ENCODE results near the gene ARVCF. TPM values are rescaled to one million over a fixed set of nuclear protein-coding genes. Genes with fewer than 3 reads are reported as not detected.

Gene ARVCF
- polyA plus RNA-seq, 3 donors, result 27.0 to 35.2 (median 29.6) TPM

Other genes with a start within 250 kb of the ARVCF start
- 1 to 10 TPM; 5.6 to 8.3 (median 7.2) TPM for gene GNB1L, start 161.9 kb downstream of the ARVCF start, polyA plus RNA-seq (ENCODE audit: insufficient read length in 3 of 3)
- gene RTL10, start 161.9 kb downstream of the ARVCF start, polyA plus RNA-seq (ENCODE audit: insufficient read length in 3 of 3), result 10 to 100 TPM; 25.0 to 28.5 (median 26.2) TPM
- 100 to 1,000 TPM; 116 to 143 (median 126) TPM for gene COMT, start 75.1 kb downstream of the ARVCF start, polyA plus RNA-seq (ENCODE audit: insufficient read length in 3 of 3)
- gene TXNRD2, start 75.0 kb downstream of the ARVCF start, polyA plus RNA-seq (ENCODE audit: insufficient read length in 3 of 3), result 10 to 100 TPM; 29.9 to 36.0 (median 30.0) TPM
- gene TANGO2, start 4.3 kb upstream of the ARVCF start, polyA plus RNA-seq (ENCODE audit: insufficient read length in 3 of 3), result 10 to 100 TPM; 10.8 to 12.3 (median 11.4) TPM
- 10 to 100 TPM; 48.3 to 60.3 (median 59.2) TPM for gene DGCR8, start 63.4 kb upstream of the ARVCF start, polyA plus RNA-seq (ENCODE audit: insufficient read length in 3 of 3)
- 100 to 1,000 TPM; 171 to 203 (median 199) TPM for gene RANBP1, start 99.3 kb upstream of the ARVCF start, polyA plus RNA-seq (ENCODE audit: insufficient read length in 3 of 3)
- gene TRMT2A, start 100.4 kb upstream of the ARVCF start, polyA plus RNA-seq (ENCODE audit: insufficient read length in 3 of 3), result 10 to 100 TPM; 53.3 to 60.7 (median 59.2) TPM
- 10 to 100 TPM; 50.6 to 59.7 (median 51.6) TPM for gene ZDHHC8, start 115.0 kb upstream of the ARVCF start, polyA plus RNA-seq (ENCODE audit: insufficient read length in 3 of 3)
- gene CCDC188, start 134.2 kb upstream of the ARVCF start, polyA plus RNA-seq (ENCODE audit: insufficient read length in 3 of 3), result 1 to 10 TPM in 2 of 3 donors, under 1 TPM in 1; 0.98 to 2.1 (median 1.5) TPM